Ascending aorta (tissue), 2 donors: ENCODE measurements around the gene C14orf93. TPM values are rescaled to one million over a fixed set of nuclear protein-coding genes. Genes with fewer than 3 reads are reported as not detected.

Experiments used
- DNase-seq, 2 donors: peaks; one replicate each; pipeline ENCODE4 v3.0.0-alpha.2; 2019; ENCODE audit warnings: low spot score in 2 of 2
- H3K27ac ChIP-seq, 2 donors: fragments of 200-600 bp; sonication (generic); one replicate each; pipeline ENCODE4 v1.5.1; 2016 to 2017; ENCODE audit warnings: mild to moderate bottlenecking in 1 of 2
- H3K27me3 ChIP-seq: fragments of 200-600 bp; sonication (generic); one replicate; pipeline ENCODE4 v1.5.1; 2017
- H3K36me3 ChIP-seq, 2 donors: fragments of 200-600 bp; sonication (generic); one replicate each; pipeline ENCODE4 v1.5.1; 2016
- H3K4me1 ChIP-seq, 2 donors: fragments of 200-600 bp; sonication (generic); one replicate each; pipeline ENCODE4 v1.5.1; 2016 to 2017; ENCODE audit warnings: mild to moderate bottlenecking in 1 of 2
- H3K4me3 ChIP-seq, 2 donors: fragments of 200-600 bp; sonication (generic); one replicate each; pipeline ENCODE4 v1.5.1; 2016 to 2017; ENCODE audit warnings: mild to moderate bottlenecking in 1 of 2
- H3K9me3 ChIP-seq, 2 donors: fragments of 200-600 bp; sonication (generic); one replicate each; pipeline ENCODE4 v1.5.1; 2016
- intact Hi-C: fragments of 100-400 bp; cut with DNase I; formaldehyde crosslinking; loops from one replicate; pipeline ENCODE4 v1.15.1; 2023
- total RNA-seq: library from RNA; depleted of rRNA; stranded (reverse); fragments of >200 nt; gene quantifications from one replicate; pipeline ENCODE4 v1.1.0, GENCODE V29; 2016
- TF ChIP-seq, protein P1 (sequence below), 3 experiments: fragments of 200-600 bp in 2 of 3; fragments of 450-650 bp in 1 of 3; sonication (generic) in 2 of 3; IDR thresholded peaks; one replicate each; pipeline ENCODE4 v1.5.1; 2016 to 2019; ENCODE audit warnings: antibody characterized with exemption in 3 of 3, mild to moderate bottlenecking in 1 of 3, moderate library complexity in 1 of 3

C14orf93 gene
- total RNA-seq, 1 donor from 2014 or later = 7.1 TPM

DNA sequence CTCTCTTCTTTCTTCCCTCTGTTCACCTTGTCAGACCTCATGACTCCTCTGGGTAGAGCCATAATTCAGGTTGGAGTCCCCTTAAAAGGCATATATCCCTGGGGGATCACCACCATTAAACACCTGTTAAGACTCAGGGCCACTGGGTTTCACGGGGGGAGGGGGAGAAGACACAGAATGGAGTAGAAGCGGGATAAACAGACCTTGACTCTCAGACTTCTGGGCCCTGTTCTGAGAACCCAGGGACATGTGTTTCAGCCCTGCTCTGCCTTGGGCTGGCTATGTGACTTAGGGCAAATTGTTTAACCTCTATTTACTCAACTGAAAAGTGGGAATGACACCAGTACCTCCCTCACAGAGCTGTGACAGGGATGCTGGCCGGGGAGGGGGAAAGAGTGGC is 42.7 kb upstream of the C14orf93 start:
- DNase-seq = no peak
- Histone ChIP-seq H3K27ac (no peak overlapping the region), H3K9me3 (no peaks in the 10 kb centered on the region), H3K36me3 (no peaks in the 10 kb centered on the region), H3K4me3 (no peak overlapping the region), H3K4me1 (peaks cover under 1 to 14% of the 10 kb centered on the region in 2 donors), H3K27me3 (no peaks in the 10 kb centered on the region)
- TF ChIP-seq, protein P1, sequence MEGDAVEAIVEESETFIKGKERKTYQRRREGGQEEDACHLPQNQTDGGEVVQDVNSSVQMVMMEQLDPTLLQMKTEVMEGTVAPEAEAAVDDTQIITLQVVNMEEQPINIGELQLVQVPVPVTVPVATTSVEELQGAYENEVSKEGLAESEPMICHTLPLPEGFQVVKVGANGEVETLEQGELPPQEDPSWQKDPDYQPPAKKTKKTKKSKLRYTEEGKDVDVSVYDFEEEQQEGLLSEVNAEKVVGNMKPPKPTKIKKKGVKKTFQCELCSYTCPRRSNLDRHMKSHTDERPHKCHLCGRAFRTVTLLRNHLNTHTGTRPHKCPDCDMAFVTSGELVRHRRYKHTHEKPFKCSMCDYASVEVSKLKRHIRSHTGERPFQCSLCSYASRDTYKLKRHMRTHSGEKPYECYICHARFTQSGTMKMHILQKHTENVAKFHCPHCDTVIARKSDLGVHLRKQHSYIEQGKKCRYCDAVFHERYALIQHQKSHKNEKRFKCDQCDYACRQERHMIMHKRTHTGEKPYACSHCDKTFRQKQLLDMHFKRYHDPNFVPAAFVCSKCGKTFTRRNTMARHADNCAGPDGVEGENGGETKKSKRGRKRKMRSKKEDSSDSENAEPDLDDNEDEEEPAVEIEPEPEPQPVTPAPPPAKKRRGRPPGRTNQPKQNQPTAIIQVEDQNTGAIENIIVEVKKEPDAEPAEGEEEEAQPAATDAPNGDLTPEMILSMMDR (IDR thresholded peaks at IDR 0.05) = no peak
- intact Hi-C loops = loop anchor here (10.0 kb wide), 1 partner anchor 498 kb away; no protein-coding TSS in a partner anchor

DNA sequence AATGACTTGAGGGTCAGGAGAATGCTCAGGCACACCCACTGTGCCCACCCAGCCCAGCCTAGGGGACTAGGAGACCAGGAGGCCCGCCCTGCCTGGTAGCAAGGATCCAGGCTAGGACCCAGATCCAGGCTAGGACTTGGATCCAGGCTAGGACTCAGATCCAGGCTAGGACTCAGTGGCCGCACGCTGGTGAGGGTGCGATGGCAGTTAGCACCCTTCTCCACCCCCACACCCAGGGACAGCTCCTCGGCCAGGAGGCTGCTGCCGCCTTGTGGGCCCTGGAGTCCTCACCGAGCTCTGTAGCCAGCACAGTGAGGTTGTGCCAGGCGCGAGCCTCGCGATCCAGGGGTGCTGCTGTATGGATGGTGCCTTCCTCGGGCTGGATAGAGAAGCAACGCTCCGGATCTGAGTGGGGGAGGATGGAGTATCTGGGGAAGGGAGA is 42.3 kb upstream of the C14orf93 start:
- H3K27ac ChIP-seq = no peak overlapping the region
- no peaks in the 10 kb centered on the region for H3K27me3 ChIP-seq
- H3K9me3 ChIP-seq = no peaks in the 10 kb centered on the region
- no peak for DNase-seq
- no peak overlapping the region for H3K4me3 ChIP-seq
- TF ChIP-seq, protein P1 (IDR thresholded peaks at IDR 0.05) = peak in 1 of 3 experiments; percentile 35
- no peaks in the 10 kb centered on the region for H3K36me3 ChIP-seq
- intact Hi-C loops = loop anchor here (10.0 kb wide), 1 partner anchor 497 kb away; no protein-coding TSS in a partner anchor
- peaks cover 0 to 13% of the 10 kb centered on the region in 2 donors for H3K4me1 ChIP-seq

DNA sequence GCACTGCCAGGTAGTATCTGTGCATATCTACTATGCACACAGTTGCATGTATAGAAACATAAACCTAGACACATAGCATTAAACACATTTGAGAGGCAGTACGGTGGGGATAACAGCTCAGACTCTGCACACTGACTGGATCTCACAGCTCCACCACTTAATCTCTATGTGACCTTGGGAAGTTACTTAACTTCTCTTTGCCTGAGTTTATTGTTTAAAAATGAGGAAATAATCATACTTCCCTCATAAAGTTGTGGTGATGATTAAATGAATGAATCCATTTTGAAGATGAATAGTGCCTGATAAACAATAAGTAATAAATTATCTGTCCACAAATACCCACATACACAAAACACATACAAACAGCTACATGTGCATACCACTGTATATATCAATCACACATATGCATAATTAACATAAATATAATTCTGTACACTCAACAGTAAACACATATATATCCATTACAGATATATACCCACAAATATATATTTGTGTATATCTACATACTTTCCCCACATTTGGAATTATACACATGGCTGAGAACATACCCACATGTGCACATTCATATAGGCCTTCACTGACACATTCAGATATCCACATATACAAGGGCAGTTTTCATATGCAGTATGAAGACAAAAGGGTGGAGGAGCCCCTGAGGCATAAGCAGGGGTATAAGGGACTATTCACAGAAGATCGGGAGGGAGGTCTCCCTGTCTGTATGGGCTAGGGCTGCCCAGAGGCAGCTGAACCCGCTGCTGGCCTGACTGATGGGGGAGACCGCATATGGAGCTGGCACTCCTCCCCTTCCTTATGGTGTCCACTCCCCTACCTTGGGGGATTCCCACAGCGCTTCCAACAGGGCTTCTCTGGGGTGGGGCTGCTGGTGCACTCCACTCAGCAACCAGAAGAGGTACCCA is 41.5 kb upstream of the C14orf93 start:
- peaks cover 0 to 5% of the 10 kb centered on the region in 2 donors for H3K4me1 ChIP-seq
- H3K4me3 ChIP-seq = no peak overlapping the region
- no peak overlapping the region for H3K27ac ChIP-seq
- no peaks in the 10 kb centered on the region for H3K27me3 ChIP-seq
- intact Hi-C loops = loop anchor here (10.0 kb wide), 1 partner anchor 497 kb away; no protein-coding TSS in a partner anchor
- no peaks in the 10 kb centered on the region for H3K9me3 ChIP-seq
- no peaks in the 10 kb centered on the region for H3K36me3 ChIP-seq
- DNase-seq = no peak
- TF ChIP-seq, protein P1 (IDR thresholded peaks at IDR 0.05) = no peak

DNA sequence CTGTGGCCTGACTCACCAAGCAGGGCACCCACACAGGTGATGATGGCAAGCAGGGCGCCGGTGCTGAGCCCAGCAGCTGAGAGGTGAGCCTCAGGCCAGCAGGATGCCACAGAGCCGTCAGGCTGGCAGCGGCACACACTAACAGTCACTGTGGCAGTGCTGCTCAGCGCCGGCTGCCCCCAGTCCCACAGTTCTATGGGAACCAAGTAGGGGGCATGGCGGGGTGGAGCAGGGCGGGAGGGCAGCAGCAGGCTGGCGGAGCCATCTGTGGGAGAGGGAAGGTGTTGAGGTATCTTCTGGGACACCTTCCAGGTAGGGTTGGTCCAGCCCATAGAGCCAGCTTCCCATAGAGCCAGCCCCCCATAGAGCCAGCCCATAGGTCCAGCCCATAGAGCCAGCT is 39.1 kb upstream of the C14orf93 start:
- H3K36me3 ChIP-seq = no peaks in the 10 kb centered on the region
- intact Hi-C loops = no loop called here
- no peak overlapping the region for H3K27ac ChIP-seq
- no peak for DNase-seq
- H3K27me3 ChIP-seq = no peaks in the 10 kb centered on the region
- H3K9me3 ChIP-seq = no peaks in the 10 kb centered on the region
- H3K4me1 ChIP-seq = no peaks in the 10 kb centered on the region
- H3K4me3 ChIP-seq = no peak overlapping the region
- TF ChIP-seq, protein P1 (IDR thresholded peaks at IDR 0.05) = no peak

DNA sequence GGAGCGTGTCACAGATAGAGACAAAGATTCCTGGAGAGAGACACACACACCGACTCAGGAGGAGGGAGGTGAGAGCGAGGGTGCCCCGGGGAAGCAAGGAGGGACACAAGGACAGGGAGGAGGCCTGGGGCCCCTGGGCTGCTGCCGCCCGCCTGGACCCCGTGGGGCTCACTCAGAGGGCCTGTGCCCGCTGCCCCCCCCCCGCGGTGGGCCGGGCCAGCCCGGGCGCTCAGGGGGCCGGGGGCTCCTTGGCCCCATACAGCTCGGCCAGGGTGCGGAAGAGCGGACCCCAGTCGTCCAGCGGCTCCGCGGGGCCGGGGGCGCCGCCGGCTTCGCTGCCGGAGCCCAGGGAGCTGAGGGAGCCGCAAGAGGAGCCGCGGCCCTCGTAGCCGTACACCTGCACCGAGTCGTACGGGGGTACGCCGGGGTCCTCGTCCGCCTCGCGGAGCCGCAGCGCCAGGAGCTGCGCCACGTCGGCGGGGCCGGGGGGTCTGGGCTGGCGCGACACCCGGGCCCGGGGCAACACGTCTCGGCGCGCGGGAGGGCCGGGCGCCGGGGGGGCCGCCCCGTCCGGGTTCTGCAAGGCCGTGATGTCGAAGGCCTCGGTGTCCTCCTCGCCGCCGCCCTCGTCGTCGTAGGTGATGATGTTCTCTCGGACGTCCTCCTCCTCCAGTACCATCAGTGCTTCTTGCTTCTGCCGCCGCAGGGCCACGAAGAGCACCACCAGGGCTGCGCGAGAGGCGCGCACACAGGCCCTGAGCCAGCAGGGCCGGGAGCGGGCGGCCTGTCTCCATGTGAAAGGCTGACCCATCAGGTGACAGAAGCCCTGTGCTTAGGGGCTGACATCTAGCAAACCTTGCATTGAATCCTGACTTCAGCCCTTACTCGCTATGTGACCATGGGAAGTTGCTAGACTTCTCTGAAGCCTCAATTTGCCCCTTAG is 38.1 kb upstream of the C14orf93 start:
- no peak for DNase-seq
- Histone ChIP-seq H3K4me3 (no peak overlapping the region), H3K27ac (no peak overlapping the region), H3K27me3 (no peaks in the 10 kb centered on the region), H3K9me3 (no peaks in the 10 kb centered on the region), H3K36me3 (no peaks in the 10 kb centered on the region), H3K4me1 (no peaks in the 10 kb centered on the region)
- TF ChIP-seq, protein P1 (IDR thresholded peaks at IDR 0.05) = no peak
- intact Hi-C loops = no loop called here
